ENCODE results near the gene KRTAP6-3. TPM values are rescaled to one million over a fixed set of nuclear protein-coding genes. Genes with fewer than 3 reads are reported as not detected.

The KRTAP6-3 gene
- total and polyA plus RNA-seq, 9 of the 15 experiments (the other 6 are each of a cell fraction or from before 2014, with no cell fraction given) = 0.23 TPM; not detected in 8

DNA sequence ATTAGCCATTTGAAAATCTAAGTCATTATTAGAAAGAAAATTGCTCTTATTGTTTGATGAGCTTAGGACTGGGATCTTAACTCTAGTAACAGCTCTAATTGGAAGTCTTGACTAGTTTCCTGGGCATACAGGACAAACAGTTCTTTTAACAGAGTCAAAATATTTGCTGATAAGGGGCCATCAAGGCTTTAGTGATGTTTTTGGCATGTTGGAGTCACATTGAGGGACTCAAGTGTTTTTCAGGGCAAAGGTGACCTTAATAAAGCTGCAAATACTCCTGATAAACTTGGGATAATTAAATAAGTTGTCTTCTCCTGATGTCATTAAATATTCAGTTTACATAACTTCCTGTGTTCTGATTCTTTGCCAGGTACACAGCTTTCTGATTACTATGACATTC, 24.6 kb upstream of the KRTAP6-3 start:
- Histone ChIP-seq H3K4me2 (ENCODE audit: insufficient read depth, low read length) (no peak overlapping the region), H3K36me3 (ENCODE audit: control insufficient read depth, insufficient read depth, low read length) (no peaks in the 10 kb centered on the region), H2AFZ (ENCODE audit: low read depth, low read length) (no peak overlapping the region), H3K4me1 (replicated peaks in 1 of 2; ENCODE audit: control insufficient read depth in 2 of 2, insufficient read depth in 2 of 2, low read length in 2 of 2) (no peaks in the 10 kb centered on the region), H3K9me3 (replicated peaks; ENCODE audit: control insufficient read depth, insufficient read depth, low read depth, low read length) (no peaks in the 10 kb centered on the region), H3K27me3 (ENCODE audit: control insufficient read depth in 2 of 2, insufficient read depth in 2 of 2, low read length in 2 of 2) (no peaks in the 10 kb centered on the region), H3K9ac (ENCODE audit: insufficient read depth in 1 of 2, low read depth in 2 of 2, low read length in 2 of 2) (no peak overlapping the region), H3K9me1 (ENCODE audit: control insufficient read depth, insufficient read depth, low read length) (no peaks in the 10 kb centered on the region), H3K79me2 (ENCODE audit: control insufficient read depth, insufficient read depth, low read length) (no peaks in the 10 kb centered on the region), H4K20me1 (replicated peaks; ENCODE audit: control insufficient read depth, insufficient read depth, low read length) (no peaks in the 10 kb centered on the region), H3K27ac (ENCODE audit: extremely low read depth, low read depth, low read length) (no peak overlapping the region), H3K4me3 (no peak overlapping the region)
- DNase-seq (ENCODE audit: extremely low read depth in 1 of 4, low spot score in 3 of 4) = no peak
- POLR2A ChIA-PET = no interaction called here
- CTCF ChIA-PET (ENCODE audit: low intra/inter-chr PET ratio) = no interaction called here
- TF ChIP-seq PCBP1 (IDR thresholded peaks at IDR 0.05; ENCODE audit: low read depth, low read length, poor library complexity, severe bottlenecking) = no peak
- no peak for TF ChIP-seq COPS2 (conservative IDR thresholded peaks at IDR 0.05)
- no peak for TF ChIP-seq NELFE (IDR thresholded peaks at IDR 0.05; ENCODE audit: insufficient read depth, insufficient read length)
- TF ChIP-seq, protein P1, sequence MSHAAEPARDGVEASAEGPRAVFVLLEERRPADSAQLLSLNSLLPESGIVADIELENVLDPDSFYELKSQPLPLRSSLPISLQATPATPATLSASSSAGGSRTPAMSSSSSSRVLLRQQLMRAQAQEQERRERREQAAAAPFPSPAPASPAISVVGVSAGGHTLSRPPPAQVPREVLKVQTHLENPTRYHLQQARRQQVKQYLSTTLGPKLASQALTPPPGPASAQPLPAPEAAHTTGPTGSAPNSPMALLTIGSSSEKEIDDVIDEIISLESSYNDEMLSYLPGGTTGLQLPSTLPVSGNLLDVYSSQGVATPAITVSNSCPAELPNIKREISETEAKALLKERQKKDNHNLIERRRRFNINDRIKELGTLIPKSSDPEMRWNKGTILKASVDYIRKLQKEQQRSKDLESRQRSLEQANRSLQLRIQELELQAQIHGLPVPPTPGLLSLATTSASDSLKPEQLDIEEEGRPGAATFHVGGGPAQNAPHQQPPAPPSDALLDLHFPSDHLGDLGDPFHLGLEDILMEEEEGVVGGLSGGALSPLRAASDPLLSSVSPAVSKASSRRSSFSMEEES (CRISPR knock-in tag; IDR thresholded peaks at IDR 0.05) = no peak
- TF ChIP-seq, protein P2, sequence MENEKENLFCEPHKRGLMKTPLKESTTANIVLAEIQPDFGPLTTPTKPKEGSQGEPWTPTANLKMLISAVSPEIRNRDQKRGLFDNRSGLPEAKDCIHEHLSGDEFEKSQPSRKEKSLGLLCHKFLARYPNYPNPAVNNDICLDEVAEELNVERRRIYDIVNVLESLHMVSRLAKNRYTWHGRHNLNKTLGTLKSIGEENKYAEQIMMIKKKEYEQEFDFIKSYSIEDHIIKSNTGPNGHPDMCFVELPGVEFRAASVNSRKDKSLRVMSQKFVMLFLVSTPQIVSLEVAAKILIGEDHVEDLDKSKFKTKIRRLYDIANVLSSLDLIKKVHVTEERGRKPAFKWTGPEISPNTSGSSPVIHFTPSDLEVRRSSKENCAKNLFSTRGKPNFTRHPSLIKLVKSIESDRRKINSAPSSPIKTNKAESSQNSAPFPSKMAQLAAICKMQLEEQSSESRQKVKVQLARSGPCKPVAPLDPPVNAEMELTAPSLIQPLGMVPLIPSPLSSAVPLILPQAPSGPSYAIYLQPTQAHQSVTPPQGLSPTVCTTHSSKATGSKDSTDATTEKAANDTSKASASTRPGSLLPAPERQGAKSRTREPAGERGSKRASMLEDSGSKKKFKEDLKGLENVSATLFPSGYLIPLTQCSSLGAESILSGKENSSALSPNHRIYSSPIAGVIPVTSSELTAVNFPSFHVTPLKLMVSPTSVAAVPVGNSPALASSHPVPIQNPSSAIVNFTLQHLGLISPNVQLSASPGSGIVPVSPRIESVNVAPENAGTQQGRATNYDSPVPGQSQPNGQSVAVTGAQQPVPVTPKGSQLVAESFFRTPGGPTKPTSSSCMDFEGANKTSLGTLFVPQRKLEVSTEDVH (IDR thresholded peaks at IDR 0.05; ENCODE audit: low read depth, partially characterized antibody) = no peak
- TF ChIP-seq ESRRA (IDR thresholded peaks at IDR 0.05; ENCODE audit: borderline replicate concordance, low read depth) = no peak
- no peak for TF ChIP-seq BCOR (IDR thresholded peaks at IDR 0.05)
- no peak for TF ChIP-seq ZNF561 (CRISPR knock-in tag; conservative IDR thresholded peaks at IDR 0.05)
- no peak for TF ChIP-seq ZNF184 (CRISPR knock-in tag; IDR thresholded peaks at IDR 0.05)
- no peak for TF ChIP-seq LARP7 (IDR thresholded peaks at IDR 0.05)
- no peak for TF ChIP-seq GTF2F1 (IDR thresholded peaks at IDR 0.05; ENCODE audit: low read depth, low read length)
- no peak for TF ChIP-seq TARDBP (IDR thresholded peaks at IDR 0.05)
- TF ChIP-seq ZNF668 (CRISPR knock-in tag; IDR thresholded peaks at IDR 0.05) = no peak
- TF ChIP-seq, protein P3, sequence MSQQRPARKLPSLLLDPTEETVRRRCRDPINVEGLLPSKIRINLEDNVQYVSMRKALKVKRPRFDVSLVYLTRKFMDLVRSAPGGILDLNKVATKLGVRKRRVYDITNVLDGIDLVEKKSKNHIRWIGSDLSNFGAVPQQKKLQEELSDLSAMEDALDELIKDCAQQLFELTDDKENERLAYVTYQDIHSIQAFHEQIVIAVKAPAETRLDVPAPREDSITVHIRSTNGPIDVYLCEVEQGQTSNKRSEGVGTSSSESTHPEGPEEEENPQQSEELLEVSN (IDR thresholded peaks at IDR 0.05; ENCODE audit: borderline replicate concordance in 1 of 2, extremely low read depth in 1 of 2, insufficient read depth in 1 of 2, insufficient read length in 1 of 2, low read depth in 1 of 2, low read length in 1 of 2, poor library complexity in 1 of 2, severe bottlenecking in 1 of 2) = no peak
- no peak for TF ChIP-seq ZKSCAN1 (IDR thresholded peaks at IDR 0.05; ENCODE audit: low read depth, low read length)
- TF ChIP-seq HNRNPUL1 (IDR thresholded peaks at IDR 0.05; ENCODE audit: low read length) = no peak
- TF ChIP-seq NCOA4 (IDR thresholded peaks at IDR 0.05; ENCODE audit: partially characterized antibody) = no peak
- TF ChIP-seq ZNF274 (IDR thresholded peaks at IDR 0.05; ENCODE audit: borderline replicate concordance, low read depth, low read length) = no peak
- TF ChIP-seq IRF2 (CRISPR knock-in tag; IDR thresholded peaks at IDR 0.05) = no peak
- intact Hi-C loops (cut with micrococcal nuclease) = no loop called here
- FAIRE-seq = no peak
- ATAC-seq = no peak
- in situ Hi-C loops (cut with MboI) = no loop called here
- BruUV-seq (replicated peaks) = no TSS peak
